ENCODE measurements around the gene ALPK3. TPM values are rescaled to one million over a fixed set of nuclear protein-coding genes. Genes with fewer than 3 reads are reported as not detected.

ALPK3 gene, protein sequence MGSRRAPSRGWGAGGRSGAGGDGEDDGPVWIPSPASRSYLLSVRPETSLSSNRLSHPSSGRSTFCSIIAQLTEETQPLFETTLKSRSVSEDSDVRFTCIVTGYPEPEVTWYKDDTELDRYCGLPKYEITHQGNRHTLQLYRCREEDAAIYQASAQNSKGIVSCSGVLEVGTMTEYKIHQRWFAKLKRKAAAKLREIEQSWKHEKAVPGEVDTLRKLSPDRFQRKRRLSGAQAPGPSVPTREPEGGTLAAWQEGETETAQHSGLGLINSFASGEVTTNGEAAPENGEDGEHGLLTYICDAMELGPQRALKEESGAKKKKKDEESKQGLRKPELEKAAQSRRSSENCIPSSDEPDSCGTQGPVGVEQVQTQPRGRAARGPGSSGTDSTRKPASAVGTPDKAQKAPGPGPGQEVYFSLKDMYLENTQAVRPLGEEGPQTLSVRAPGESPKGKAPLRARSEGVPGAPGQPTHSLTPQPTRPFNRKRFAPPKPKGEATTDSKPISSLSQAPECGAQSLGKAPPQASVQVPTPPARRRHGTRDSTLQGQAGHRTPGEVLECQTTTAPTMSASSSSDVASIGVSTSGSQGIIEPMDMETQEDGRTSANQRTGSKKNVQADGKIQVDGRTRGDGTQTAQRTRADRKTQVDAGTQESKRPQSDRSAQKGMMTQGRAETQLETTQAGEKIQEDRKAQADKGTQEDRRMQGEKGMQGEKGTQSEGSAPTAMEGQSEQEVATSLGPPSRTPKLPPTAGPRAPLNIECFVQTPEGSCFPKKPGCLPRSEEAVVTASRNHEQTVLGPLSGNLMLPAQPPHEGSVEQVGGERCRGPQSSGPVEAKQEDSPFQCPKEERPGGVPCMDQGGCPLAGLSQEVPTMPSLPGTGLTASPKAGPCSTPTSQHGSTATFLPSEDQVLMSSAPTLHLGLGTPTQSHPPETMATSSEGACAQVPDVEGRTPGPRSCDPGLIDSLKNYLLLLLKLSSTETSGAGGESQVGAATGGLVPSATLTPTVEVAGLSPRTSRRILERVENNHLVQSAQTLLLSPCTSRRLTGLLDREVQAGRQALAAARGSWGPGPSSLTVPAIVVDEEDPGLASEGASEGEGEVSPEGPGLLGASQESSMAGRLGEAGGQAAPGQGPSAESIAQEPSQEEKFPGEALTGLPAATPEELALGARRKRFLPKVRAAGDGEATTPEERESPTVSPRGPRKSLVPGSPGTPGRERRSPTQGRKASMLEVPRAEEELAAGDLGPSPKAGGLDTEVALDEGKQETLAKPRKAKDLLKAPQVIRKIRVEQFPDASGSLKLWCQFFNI (N-terminal part only)
- total RNA-seq (1.1 TPM), polyA plus RNA-seq (1.3 TPM)
- long read RNA-seq, donor 1: 0 reads
- long read RNA-seq, donor 2: 0 reads
- long read RNA-seq, donor 3: 0 reads
- long read RNA-seq, donor 4: 0 reads
- long read RNA-seq, donor 5: 0 reads
- long read RNA-seq, donor 6: 0 reads
- long read RNA-seq, donor 7: 0 reads
- long read RNA-seq, donor 8: 0 reads
- long read RNA-seq, donor 9: 0 reads
- long read RNA-seq, donor 10: 0 reads

DNA sequence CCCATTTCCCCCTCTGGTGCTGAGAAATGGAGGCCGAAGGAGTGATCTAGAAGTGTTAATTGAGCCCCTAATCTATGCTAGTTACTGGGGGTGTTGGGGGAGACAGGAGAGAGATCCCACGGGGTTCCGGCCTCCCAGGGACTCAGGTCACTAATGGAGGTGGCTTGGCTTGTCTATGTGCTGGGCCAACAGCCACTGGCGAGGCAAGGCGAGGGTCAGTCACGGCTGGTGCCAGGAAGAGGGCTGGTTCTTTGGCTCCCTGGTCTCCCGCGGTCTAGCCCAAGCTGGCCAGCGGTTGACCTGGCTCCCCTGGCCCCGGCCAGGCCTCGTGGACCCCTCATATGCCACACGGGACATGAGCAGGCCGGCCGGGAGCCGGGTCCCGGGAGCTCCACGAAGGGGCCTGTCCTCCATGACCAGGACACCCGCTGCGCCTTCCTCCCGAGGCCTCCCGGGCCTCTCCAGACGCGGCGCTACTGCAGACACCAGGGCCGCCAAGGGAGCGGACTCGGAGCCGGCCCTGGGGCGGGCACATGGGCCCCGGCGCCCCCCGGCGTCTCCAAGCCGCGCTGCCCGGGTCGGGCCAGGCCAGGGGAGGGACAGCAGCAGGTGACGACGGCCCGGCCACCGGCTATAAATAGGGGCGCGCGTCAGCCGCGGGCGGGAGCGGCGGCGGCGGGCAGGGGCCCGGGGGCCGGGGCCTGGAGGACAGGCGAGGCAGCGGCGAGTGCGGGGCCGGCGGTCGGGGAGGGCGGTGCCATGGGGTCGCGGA is at the start of gene ALPK3:
Gene ALPK3 (plus strand): TSS at position 663 of the 772 bp plus-strand sequence. CDS start 97 bp downstream, at position 760.
- WGBS: 38% methylated on average over 63 of the region's 63 CpGs
- no peaks in the 10 kb centered on the region for H3K9me3 ChIP-seq (ENCODE audit: control insufficient read depth in 2 of 2, insufficient read depth in 1 of 2, low read length in 1 of 2)
- H3K4me3 ChIP-seq (ENCODE audit: low read length in 2 of 2): no peak within 1 kb of the TSS
- no peaks in the 10 kb centered on the region for H3K36me3 ChIP-seq (ENCODE audit: control insufficient read depth in 2 of 2, insufficient read depth in 2 of 2, low read length in 1 of 2)
- no peak for DNase-seq (ENCODE audit: low read depth in 6 of 9, low spot score in 9 of 9)
- H3K4me1 ChIP-seq (ENCODE audit: control insufficient read depth in 2 of 2, insufficient read depth in 2 of 2, low read length in 2 of 2): peaks cover 9 to 17% of the 10 kb centered on the region in 2 donors
- H3K27me3 ChIP-seq (ENCODE audit: control insufficient read depth in 2 of 2, insufficient read depth in 1 of 2, low read length in 1 of 2): peaks cover 0 to 13% of the 10 kb centered on the region in 2 donors
- H3K27ac ChIP-seq (ENCODE audit: low read depth in 1 of 2, low read length in 1 of 2): no peak within 1 kb of the TSS

DNA sequence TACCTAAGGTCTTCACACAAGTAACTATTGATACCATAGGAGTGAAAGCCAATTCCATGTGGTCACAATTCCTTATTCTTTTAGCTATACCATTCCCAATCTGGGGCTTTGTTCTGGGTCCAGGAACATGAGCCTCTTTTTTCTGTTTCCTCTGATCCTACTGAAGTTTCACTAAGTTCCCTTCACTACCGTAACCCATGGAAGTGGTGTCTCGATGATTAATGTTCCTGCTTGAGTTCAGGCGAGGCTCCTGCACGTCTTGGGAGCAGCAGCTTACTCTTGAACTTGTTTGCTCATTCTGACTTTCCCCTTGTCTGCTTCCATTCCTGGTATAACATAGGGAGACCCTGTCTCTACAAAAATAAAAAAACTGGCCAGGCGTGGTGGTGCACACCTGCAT is 45.1 kb upstream of the ALPK3 start:
- Histone ChIP-seq H3K9me3 (ENCODE audit: control insufficient read depth in 2 of 2, insufficient read depth in 1 of 2, low read length in 1 of 2) (no peaks in the 10 kb centered on the region), H3K27me3 (ENCODE audit: control insufficient read depth in 2 of 2, insufficient read depth in 1 of 2, low read length in 1 of 2) (no peaks in the 10 kb centered on the region), H3K4me1 (ENCODE audit: control insufficient read depth in 2 of 2, insufficient read depth in 2 of 2, low read length in 2 of 2) (no peaks in the 10 kb centered on the region), H3K4me3 (ENCODE audit: low read length in 2 of 2) (no peak overlapping the region), H3K36me3 (ENCODE audit: control insufficient read depth in 2 of 2, insufficient read depth in 2 of 2, low read length in 1 of 2) (peaks cover 38 to 44% of the 10 kb centered on the region in 2 donors), H3K27ac (ENCODE audit: low read depth in 1 of 2, low read length in 1 of 2) (no peak overlapping the region)
- no peak for DNase-seq (ENCODE audit: low read depth in 6 of 9, low spot score in 9 of 9)
- 94% methylated on average over 5 of the region's 5 CpGs for WGBS

DNA sequence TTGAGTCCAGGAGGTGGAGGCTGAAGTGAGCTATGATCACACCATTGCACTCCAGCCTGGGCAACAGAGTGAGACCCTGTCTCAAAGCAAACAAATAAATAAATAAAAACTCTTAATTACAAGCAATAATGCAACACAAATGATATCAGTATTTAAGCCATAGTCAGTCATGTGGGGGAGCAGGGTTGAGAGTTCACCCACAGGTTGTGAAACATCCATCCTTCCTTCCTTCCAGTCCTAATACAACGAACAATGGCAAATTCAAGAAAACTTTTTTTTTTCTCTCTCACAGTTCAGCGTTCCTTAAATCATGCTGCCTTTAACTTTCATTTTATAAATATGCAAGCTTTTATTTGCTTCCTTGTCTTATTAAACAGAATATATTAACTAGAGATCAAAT is 44.7 kb upstream of the ALPK3 start:
- WGBS: 80% methylated on average over 2 of the region's 2 CpGs
- peaks cover 34 to 40% of the 10 kb centered on the region in 2 donors for H3K36me3 ChIP-seq (ENCODE audit: control insufficient read depth in 2 of 2, insufficient read depth in 2 of 2, low read length in 1 of 2)
- no peak overlapping the region for H3K27ac ChIP-seq (ENCODE audit: low read depth in 1 of 2, low read length in 1 of 2)
- no peaks in the 10 kb centered on the region for H3K27me3 ChIP-seq (ENCODE audit: control insufficient read depth in 2 of 2, insufficient read depth in 1 of 2, low read length in 1 of 2)
- H3K9me3 ChIP-seq (ENCODE audit: control insufficient read depth in 2 of 2, insufficient read depth in 1 of 2, low read length in 1 of 2): no peaks in the 10 kb centered on the region
- no peaks in the 10 kb centered on the region for H3K4me1 ChIP-seq (ENCODE audit: control insufficient read depth in 2 of 2, insufficient read depth in 2 of 2, low read length in 2 of 2)
- no peak overlapping the region for H3K4me3 ChIP-seq (ENCODE audit: low read length in 2 of 2)
- DNase-seq (ENCODE audit: low read depth in 6 of 9, low spot score in 9 of 9): no peak

DNA sequence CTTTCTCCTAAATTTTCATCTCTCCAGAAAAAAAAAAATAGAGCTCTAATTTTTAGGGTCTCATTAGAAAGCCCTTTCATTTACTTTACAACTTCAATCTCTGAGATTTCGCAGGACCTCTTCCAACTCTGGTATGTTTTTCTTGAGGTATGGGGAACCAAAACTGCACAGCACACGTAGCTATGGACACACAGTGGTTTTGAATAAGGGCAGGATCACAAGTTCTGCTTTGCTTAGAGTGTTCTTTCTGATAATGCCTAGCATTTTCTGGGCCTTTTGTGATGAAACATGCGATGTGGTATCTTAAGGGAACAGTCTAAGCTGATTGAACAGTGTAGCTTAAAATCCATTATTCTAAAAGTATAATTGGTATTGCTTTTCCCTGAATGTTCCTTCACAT is 43.4 kb upstream of the ALPK3 start:
- no peak overlapping the region for H3K27ac ChIP-seq (ENCODE audit: low read depth in 1 of 2, low read length in 1 of 2)
- no peaks in the 10 kb centered on the region for H3K27me3 ChIP-seq (ENCODE audit: control insufficient read depth in 2 of 2, insufficient read depth in 1 of 2, low read length in 1 of 2)
- H3K9me3 ChIP-seq (ENCODE audit: control insufficient read depth in 2 of 2, insufficient read depth in 1 of 2, low read length in 1 of 2): no peaks in the 10 kb centered on the region
- H3K36me3 ChIP-seq (ENCODE audit: control insufficient read depth in 2 of 2, insufficient read depth in 2 of 2, low read length in 1 of 2): peaks cover 30 to 39% of the 10 kb centered on the region in 2 donors
- no peak for DNase-seq (ENCODE audit: low read depth in 6 of 9, low spot score in 9 of 9)
- WGBS: 96% methylated on average over 3 of the region's 3 CpGs
- H3K4me1 ChIP-seq (ENCODE audit: control insufficient read depth in 2 of 2, insufficient read depth in 2 of 2, low read length in 2 of 2): no peaks in the 10 kb centered on the region
- no peak overlapping the region for H3K4me3 ChIP-seq (ENCODE audit: low read length in 2 of 2)

DNA sequence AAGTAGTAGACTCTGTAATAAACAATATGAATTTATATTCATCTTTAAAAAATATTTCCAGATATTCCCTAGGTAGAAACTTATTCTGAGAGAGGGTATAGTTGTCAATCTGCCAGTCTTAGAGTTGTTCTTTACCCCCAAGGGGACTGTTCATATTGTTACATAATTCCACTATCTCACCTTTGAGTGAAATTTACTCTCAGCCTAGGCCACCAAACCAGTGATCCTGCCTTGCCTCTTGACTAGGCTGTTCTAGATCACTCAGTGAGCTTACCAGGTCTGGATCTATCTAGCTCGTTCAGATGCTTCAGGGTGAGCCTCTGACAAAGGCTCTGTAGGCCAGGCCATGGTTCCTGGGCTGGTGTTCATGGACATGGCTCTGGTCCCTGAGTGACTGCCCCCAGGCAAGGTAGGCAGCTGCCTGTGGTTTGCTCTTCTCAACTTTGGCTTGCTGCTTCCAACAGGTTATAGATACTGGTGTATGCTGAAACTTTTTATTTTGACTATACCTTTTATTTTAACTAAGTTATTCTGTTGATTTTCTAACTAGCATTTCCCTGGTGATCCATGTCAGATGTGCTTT is 41.2 kb upstream of the ALPK3 start:
- WGBS: 96% methylated on average over 1 of the region's 1 CpG
- Histone ChIP-seq H3K36me3 (ENCODE audit: control insufficient read depth in 2 of 2, insufficient read depth in 2 of 2, low read length in 1 of 2) (peaks cover 21 to 22% of the 10 kb centered on the region in 2 donors), H3K4me1 (ENCODE audit: control insufficient read depth in 2 of 2, insufficient read depth in 2 of 2, low read length in 2 of 2) (no peaks in the 10 kb centered on the region), H3K27me3 (ENCODE audit: control insufficient read depth in 2 of 2, insufficient read depth in 1 of 2, low read length in 1 of 2) (no peaks in the 10 kb centered on the region), H3K4me3 (ENCODE audit: low read length in 2 of 2) (no peak overlapping the region), H3K9me3 (ENCODE audit: control insufficient read depth in 2 of 2, insufficient read depth in 1 of 2, low read length in 1 of 2) (no peaks in the 10 kb centered on the region), H3K27ac (ENCODE audit: low read depth in 1 of 2, low read length in 1 of 2) (no peak overlapping the region)
- no peak for DNase-seq (ENCODE audit: low read depth in 6 of 9, low spot score in 9 of 9)

DNA sequence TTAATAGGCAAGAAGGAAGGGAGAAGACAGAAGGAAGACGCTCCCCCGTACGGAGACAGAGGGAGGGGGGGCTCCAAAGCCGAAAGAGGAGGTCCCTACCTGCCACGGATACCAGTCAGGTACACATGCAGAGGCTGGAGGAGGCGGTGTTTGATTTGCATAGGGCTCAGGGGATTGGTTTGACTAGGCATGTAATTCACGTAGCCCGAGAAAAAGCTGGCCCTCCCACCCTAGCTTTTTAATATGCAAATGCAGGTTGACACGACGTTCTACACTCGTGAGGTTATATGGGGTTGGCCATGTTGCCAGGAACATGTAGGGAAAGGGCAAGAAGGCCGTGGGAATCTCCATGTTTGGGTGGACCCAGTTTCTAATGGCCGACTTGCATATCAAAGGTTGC is 39.0 kb upstream of the ALPK3 start:
- Histone ChIP-seq H3K4me1 (ENCODE audit: control insufficient read depth in 2 of 2, insufficient read depth in 2 of 2, low read length in 2 of 2) (no peaks in the 10 kb centered on the region), H3K36me3 (ENCODE audit: control insufficient read depth in 2 of 2, insufficient read depth in 2 of 2, low read length in 1 of 2) (peaks cover 24 to 29% of the 10 kb centered on the region in 2 donors)
- WGBS: 96% methylated on average over 13 of the region's 13 CpGs

DNA sequence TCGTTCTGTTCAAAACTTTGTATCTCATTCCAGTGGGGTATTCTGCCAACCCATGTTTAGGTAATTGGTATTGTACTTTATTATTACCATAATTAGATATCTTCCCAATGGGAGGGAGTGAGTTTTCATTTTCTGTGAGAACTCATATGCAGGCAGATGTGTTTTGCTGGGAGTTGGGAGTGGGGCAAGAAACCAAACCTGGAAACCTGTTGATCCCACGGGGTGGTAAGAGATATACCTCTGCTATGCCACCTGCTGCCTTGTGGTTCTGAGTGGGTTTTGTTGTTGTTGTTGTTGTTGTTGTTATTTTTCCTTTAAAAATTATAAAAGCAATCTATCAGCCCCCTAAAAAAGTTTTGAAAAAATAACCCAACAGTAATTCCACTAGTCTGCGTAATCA is 36.7 kb upstream of the ALPK3 start:
- DNase-seq (ENCODE audit: low read depth in 6 of 9, low spot score in 9 of 9): no peak
- no peak overlapping the region for H3K27ac ChIP-seq (ENCODE audit: low read depth in 1 of 2, low read length in 1 of 2)
- peaks cover 37 to 52% of the 10 kb centered on the region in 2 donors for H3K36me3 ChIP-seq (ENCODE audit: control insufficient read depth in 2 of 2, insufficient read depth in 2 of 2, low read length in 1 of 2)
- 97% methylated on average over 3 of the region's 3 CpGs for WGBS
- no peaks in the 10 kb centered on the region for H3K27me3 ChIP-seq (ENCODE audit: control insufficient read depth in 2 of 2, insufficient read depth in 1 of 2, low read length in 1 of 2)
- no peak overlapping the region for H3K4me3 ChIP-seq (ENCODE audit: low read length in 2 of 2)
- no peaks in the 10 kb centered on the region for H3K9me3 ChIP-seq (ENCODE audit: control insufficient read depth in 2 of 2, insufficient read depth in 1 of 2, low read length in 1 of 2)
- H3K4me1 ChIP-seq (ENCODE audit: control insufficient read depth in 2 of 2, insufficient read depth in 2 of 2, low read length in 2 of 2): no peaks in the 10 kb centered on the region

More for the DNA sequence above, 39.0 kb upstream of the ALPK3 start:
- no peak overlapping the region for H3K4me3 ChIP-seq (ENCODE audit: low read length in 2 of 2)
- H3K27me3 ChIP-seq (ENCODE audit: control insufficient read depth in 2 of 2, insufficient read depth in 1 of 2, low read length in 1 of 2): no peaks in the 10 kb centered on the region
- H3K9me3 ChIP-seq (ENCODE audit: control insufficient read depth in 2 of 2, insufficient read depth in 1 of 2, low read length in 1 of 2): no peaks in the 10 kb centered on the region
- no peak for DNase-seq (ENCODE audit: low read depth in 6 of 9, low spot score in 9 of 9)
- H3K27ac ChIP-seq (ENCODE audit: low read depth in 1 of 2, low read length in 1 of 2): no peak overlapping the region

DNA sequence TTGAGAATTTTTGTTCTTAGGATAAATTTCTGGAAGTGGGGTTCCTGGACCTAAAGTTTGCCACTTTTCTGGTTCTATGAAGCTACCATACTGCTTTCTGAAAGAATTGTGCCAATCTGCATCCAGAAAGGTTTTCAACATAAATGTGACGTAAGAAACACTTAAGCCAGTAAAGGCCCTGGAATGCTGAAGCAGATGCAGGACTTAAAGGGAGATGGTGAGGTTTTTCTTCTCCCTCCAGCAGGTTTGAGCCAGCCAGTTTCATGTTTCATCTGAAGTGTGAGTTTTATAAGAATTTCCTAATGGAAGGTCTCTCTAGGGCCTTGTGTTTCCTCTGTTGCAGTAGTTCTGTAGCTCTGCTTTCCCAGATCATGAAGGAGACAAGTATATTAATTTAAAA is 35.7 kb upstream of the ALPK3 start:
- WGBS: 100% methylated on average over 1 of the region's 1 CpG
- peaks cover 37 to 54% of the 10 kb centered on the region in 2 donors for H3K36me3 ChIP-seq (ENCODE audit: control insufficient read depth in 2 of 2, insufficient read depth in 2 of 2, low read length in 1 of 2)

More for the DNA sequence above, 35.7 kb upstream of the ALPK3 start:
- no peak for DNase-seq (ENCODE audit: low read depth in 6 of 9, low spot score in 9 of 9)
- H3K27me3 ChIP-seq (ENCODE audit: control insufficient read depth in 2 of 2, insufficient read depth in 1 of 2, low read length in 1 of 2): no peaks in the 10 kb centered on the region
- H3K4me3 ChIP-seq (ENCODE audit: low read length in 2 of 2): no peak overlapping the region
- H3K4me1 ChIP-seq (ENCODE audit: control insufficient read depth in 2 of 2, insufficient read depth in 2 of 2, low read length in 2 of 2): no peaks in the 10 kb centered on the region
- H3K9me3 ChIP-seq (ENCODE audit: control insufficient read depth in 2 of 2, insufficient read depth in 1 of 2, low read length in 1 of 2): no peaks in the 10 kb centered on the region
- no peak overlapping the region for H3K27ac ChIP-seq (ENCODE audit: low read depth in 1 of 2, low read length in 1 of 2)

All from thymus (tissue), 14 donors.